Measurements from ENCODE around the gene SHFL.

DNA sequence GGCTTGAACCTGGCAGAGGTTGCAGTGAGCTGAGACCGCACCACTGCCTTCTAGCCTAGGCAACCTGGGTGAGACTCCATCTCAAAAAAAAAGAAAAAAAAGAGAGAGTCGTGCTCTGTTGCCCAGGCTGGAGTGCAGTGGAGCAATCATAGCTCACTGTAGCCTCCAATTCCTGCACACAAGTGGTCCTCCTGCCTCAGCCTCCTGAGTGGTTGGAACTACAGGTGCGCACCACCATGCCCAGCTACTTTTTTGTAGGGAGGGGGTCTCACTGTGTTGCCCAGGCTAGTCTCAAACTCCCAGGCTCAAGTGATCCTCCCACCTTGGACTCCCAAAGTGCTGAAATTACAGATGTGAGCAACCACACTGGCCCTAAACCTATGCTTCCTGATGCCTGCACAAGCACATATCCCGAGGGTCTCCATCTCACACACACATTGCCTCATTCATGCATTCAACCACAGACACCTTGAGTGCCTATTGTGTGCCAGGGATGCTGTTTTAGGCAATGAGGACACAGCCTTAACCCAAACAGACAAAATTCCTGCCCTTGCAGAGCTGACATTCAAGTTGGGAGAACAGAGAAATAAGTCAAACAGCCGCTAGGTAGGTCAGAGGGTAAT, 14.2 kb downstream of the SHFL start:
- TF ChIP-seq, protein P1, sequence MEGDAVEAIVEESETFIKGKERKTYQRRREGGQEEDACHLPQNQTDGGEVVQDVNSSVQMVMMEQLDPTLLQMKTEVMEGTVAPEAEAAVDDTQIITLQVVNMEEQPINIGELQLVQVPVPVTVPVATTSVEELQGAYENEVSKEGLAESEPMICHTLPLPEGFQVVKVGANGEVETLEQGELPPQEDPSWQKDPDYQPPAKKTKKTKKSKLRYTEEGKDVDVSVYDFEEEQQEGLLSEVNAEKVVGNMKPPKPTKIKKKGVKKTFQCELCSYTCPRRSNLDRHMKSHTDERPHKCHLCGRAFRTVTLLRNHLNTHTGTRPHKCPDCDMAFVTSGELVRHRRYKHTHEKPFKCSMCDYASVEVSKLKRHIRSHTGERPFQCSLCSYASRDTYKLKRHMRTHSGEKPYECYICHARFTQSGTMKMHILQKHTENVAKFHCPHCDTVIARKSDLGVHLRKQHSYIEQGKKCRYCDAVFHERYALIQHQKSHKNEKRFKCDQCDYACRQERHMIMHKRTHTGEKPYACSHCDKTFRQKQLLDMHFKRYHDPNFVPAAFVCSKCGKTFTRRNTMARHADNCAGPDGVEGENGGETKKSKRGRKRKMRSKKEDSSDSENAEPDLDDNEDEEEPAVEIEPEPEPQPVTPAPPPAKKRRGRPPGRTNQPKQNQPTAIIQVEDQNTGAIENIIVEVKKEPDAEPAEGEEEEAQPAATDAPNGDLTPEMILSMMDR (IDR thresholded peaks at IDR 0.05), result no peak
- TF ChIP-seq POLR2A (IDR thresholded peaks at IDR 0.05) (no peak), EP300 (IDR thresholded peaks at IDR 0.05) (no peak)
